CD4-positive, alpha-beta T cell (primary cell): ENCODE results near the gene SLC2A8. TPM values are rescaled to one million over a fixed set of nuclear protein-coding genes. Genes with fewer than 3 reads are reported as not detected.

Experiments
- ATAC-seq: fragments of 200-7000 bp; cut with Tn5 transposase; one replicate; pipeline ENCODE4 v1.10.0; 2022; ENCODE audit warnings: mild to moderate bottlenecking; ENCODE audit not compliant: poor library complexity
- CTCF ChIA-PET: fragments of 350-600 bp; sonication (Branson Sonifier 250); formaldehyde crosslinking; loops from one replicate; lab custom pipeline; 2021; ENCODE audit warnings: antibody characterized with exemption, inconsistent platforms; lab: Charles Lee
- POLR2A ChIA-PET: fragments of 350-600 bp; sonication (Branson Sonifier 250); formaldehyde crosslinking; loops from one replicate; lab custom pipeline; 2021; ENCODE audit warnings: antibody characterized with exemption, inconsistent platforms; lab: Charles Lee
- DNase-seq, 14 experiments: peaks; one replicate each; pipeline ENCODE4 v3.0.0-alpha.2; 2013 to 2020; ENCODE audit warnings: mixed read lengths in 2 of 14
- H3K27ac ChIP-seq, 2 donors: one replicate each; pipeline versions ENCODE4 v1.5.1 to v1.7.0; 2013; ENCODE audit warnings: low read length in 2 of 2, low read depth in 1 of 2, mild to moderate bottlenecking in 1 of 2
- H3K27me3 ChIP-seq, 2 experiments: 1 replicate in 1 of 2; 2 replicates in 1 of 2; pipeline versions ENCODE4 v1.6.1 to v1.7.0; 2013; ENCODE audit warnings: low read length in 2 of 2, control low read depth in 1 of 2, mild to moderate bottlenecking in 1 of 2, moderate library complexity in 1 of 2; ENCODE audit not compliant: insufficient read depth in 2 of 2, control insufficient read depth in 1 of 2
- H3K36me3 ChIP-seq: one replicate; pipeline ENCODE4 v1.6.1; 2013; ENCODE audit warnings: low read length, control low read depth; ENCODE audit not compliant: insufficient read depth
- H3K4me1 ChIP-seq: one replicate; pipeline ENCODE4 v1.6.1; 2013; ENCODE audit warnings: low read length, control low read depth; ENCODE audit not compliant: insufficient read depth
- H3K4me3 ChIP-seq: one replicate; pipeline ENCODE4 v1.5.1; 2013; ENCODE audit warnings: mild to moderate bottlenecking, low read length, moderate library complexity
- H3K9me3 ChIP-seq, 2 experiments: 1 replicate in 1 of 2; 2 replicates in 1 of 2; pipeline versions ENCODE4 v1.6.1 to v1.7.0; 2013; ENCODE audit warnings: low read length in 2 of 2, mild to moderate bottlenecking in 2 of 2, control low read depth in 1 of 2, moderate library complexity in 1 of 2; ENCODE audit not compliant: control insufficient read depth in 1 of 2, insufficient read depth in 1 of 2
- H3K27ac Mint-ChIP-seq: one replicate; pipeline ENCODE4 v1.8.0; 2020; ENCODE audit warnings: mixed read lengths
- H3K27me3 Mint-ChIP-seq: one replicate; pipeline ENCODE4 v1.8.0; 2021; ENCODE audit warnings: mixed read lengths
- H3K36me3 Mint-ChIP-seq: one replicate; pipeline ENCODE4 v1.8.0; 2021; ENCODE audit warnings: low read depth, mixed read lengths
- H3K4me1 Mint-ChIP-seq: one replicate; pipeline ENCODE4 v1.8.0; 2021; ENCODE audit warnings: low read depth, mixed read lengths
- H3K4me3 Mint-ChIP-seq: one replicate; pipeline ENCODE4 v1.8.0; 2020; ENCODE audit warnings: mild to moderate bottlenecking, mixed read lengths
- H3K9me3 Mint-ChIP-seq: one replicate; pipeline ENCODE4 v1.8.0; 2020; ENCODE audit warnings: mixed read lengths
- CTCF ChIP-seq: fragments of 200-600 bp; IDR thresholded peaks from one replicate; pipeline ENCODE4 v1.8.0; 2022; ENCODE audit warnings: antibody characterized with exemption, mild to moderate bottlenecking
- intact Hi-C, 2 experiments: fragments of 100-400 bp; cut with DNase I in 1 of 2; cut with micrococcal nuclease in 1 of 2; formaldehyde crosslinking; loops; one replicate each; pipeline versions ENCODE4 v1.15.1 to v1.9.0; 2023 to 2025; cut with DNase I, micrococcal nuclease
- total RNA-seq, 174 experiments: library from RNA in 2 of 174; stranded (reverse) in 2 of 174; gene quantifications; one replicate each; pipeline ENCODE4 v1.2.3 and lab custom pipeline; 2021 to 2026

The SLC2A8 gene
- total RNA-seq, 2 experiments from 2014 or later = 1.6 to 1.8 TPM

- H3K4me3 Mint-ChIP-seq = no peak overlapping the region
- H3K27me3 Mint-ChIP-seq = peaks cover 53% of the 10 kb centered on the region
- Histone ChIP-seq H3K27ac (no peak overlapping the region), H3K4me1 (peaks cover 10% of the 10 kb centered on the region), H3K4me3 (no peak overlapping the region), H3K27me3 (peaks cover 5 to 38% of the 10 kb centered on the region in 2 experiments), H3K36me3 (no peaks in the 10 kb centered on the region), H3K9me3 (no peaks in the 10 kb centered on the region)
- intact Hi-C loops = no loop called here
- ATAC-seq (no peak), DNase-seq (peak in 1 of 14 experiments; percentile 1)
- no peaks in the 10 kb centered on the region for H3K4me1 Mint-ChIP-seq
- POLR2A ChIA-PET = no interaction called here
- CTCF ChIA-PET = interaction anchor here (0.6 kb wide), 1 partner anchor 21 kb away, joined by 3 read pairs; no protein-coding TSS in a partner anchor
- no peaks in the 10 kb centered on the region for H3K36me3 Mint-ChIP-seq
- no peak for TF ChIP-seq CTCF
- H3K9me3 Mint-ChIP-seq = no peaks in the 10 kb centered on the region
- H3K27ac Mint-ChIP-seq = no peak overlapping the region
These were observed 18.2 kb downstream of the SLC2A8 start for GRCh38 chr9:127415141-127415540.

GRCh38 chr9:127415657-127416056, 18.7 kb downstream of the SLC2A8 start:
- H3K36me3 Mint-ChIP-seq = no peaks in the 10 kb centered on the region
- no peak for TF ChIP-seq CTCF
- Histone ChIP-seq H3K27ac (no peak overlapping the region), H3K4me1 (peaks cover 10% of the 10 kb centered on the region), H3K9me3 (no peaks in the 10 kb centered on the region), H3K27me3 (peaks cover 5 to 35% of the 10 kb centered on the region in 2 experiments), H3K36me3 (no peaks in the 10 kb centered on the region), H3K4me3 (no peak overlapping the region)
- ATAC-seq (no peak), DNase-seq (peak in 1 of 14 experiments; percentile 1)
- ChIA-PET CTCF (interaction anchor here (0.6 kb wide), 1 partner anchor 22 kb away, joined by 3 read pairs; no protein-coding TSS in a partner anchor), POLR2A (no interaction called here)
- H3K27me3 Mint-ChIP-seq = peaks cover 52% of the 10 kb centered on the region
- H3K27ac Mint-ChIP-seq = no peak overlapping the region
- no peaks in the 10 kb centered on the region for H3K4me1 Mint-ChIP-seq
- no peak overlapping the region for H3K4me3 Mint-ChIP-seq
- no peaks in the 10 kb centered on the region for H3K9me3 Mint-ChIP-seq
- intact Hi-C loops = no loop called here

GRCh38 chr9:127417131-127418036, 20.4 kb downstream of the SLC2A8 start:
- TF ChIP-seq CTCF = no peak
- no peaks in the 10 kb centered on the region for H3K9me3 ChIP-seq
- Mint-ChIP-seq H3K36me3 (no peaks in the 10 kb centered on the region), H3K9me3 (no peaks in the 10 kb centered on the region), H3K27ac (no peak overlapping the region), H3K27me3 (peaks cover 36% of the 10 kb centered on the region), H3K4me1 (no peaks in the 10 kb centered on the region), H3K4me3 (no peak overlapping the region)
- no peaks in the 10 kb centered on the region for H3K36me3 ChIP-seq
- CTCF ChIA-PET = interaction anchor here (0.7 to 1.0 kb wide), 2 partner anchors 18 to 20 kb away, joined by 3 read pairs; partner anchors contain the start of gene SLC2A8
- peaks cover 10% of the 10 kb centered on the region for H3K4me1 ChIP-seq
- no peak overlapping the region for H3K27ac ChIP-seq
- DNase-seq = peak in 1 of 14 experiments; percentile 13
- no peak overlapping the region for H3K4me3 ChIP-seq
- POLR2A ChIA-PET = interaction anchor here (1.6 kb wide), 1 partner anchor 33 kb away, joined by 3 read pairs; no protein-coding TSS in a partner anchor
- H3K27me3 ChIP-seq = peaks cover 5 to 21% of the 10 kb centered on the region in 2 experiments
- ATAC-seq = no peak
- intact Hi-C loops = no loop called here
